Spleen (tissue), 11 donors: ENCODE results near the gene ITPR2. TPM values are rescaled to one million over a fixed set of nuclear protein-coding genes. Genes with fewer than 3 reads are reported as not detected.

ENCODE experiments used
- DNase-seq: peaks from one replicate; pipeline ENCODE4 v3.0.0-alpha.2; 2020
- H3K27ac ChIP-seq, 8 donors: fragments of 200-600 bp; sonication (generic) in 7 of 8; 1 replicate in 4 of 8; 2 replicates in 4 of 8; pipeline versions ENCODE4 v1.5.0 to v1.8.0; 2016 to 2021; ENCODE audit warnings: inconsistent platforms in 4 of 8, mild to moderate bottlenecking in 4 of 8, moderate library complexity in 1 of 8
- H3K27me3 ChIP-seq, 7 donors: fragments of 200-600 bp; sonication (generic) in 6 of 7; replicated peaks in 1 of 7; 1 replicate in 4 of 7; 2 replicates in 3 of 7; pipeline versions ENCODE4 v1.5.0 to v1.8.0; 2016 to 2021; ENCODE audit warnings: inconsistent platforms in 3 of 7, mild to moderate bottlenecking in 1 of 7
- H3K36me3 ChIP-seq, 6 donors: fragments of 200-600 bp; sonication (generic) in 5 of 6; 1 replicate in 4 of 6; 2 replicates in 2 of 6; pipeline versions ENCODE4 v1.5.0 to v1.8.0; 2016 to 2021; ENCODE audit warnings: inconsistent platforms in 2 of 6
- H3K4me1 ChIP-seq, 6 donors: fragments of 200-600 bp; sonication (generic) in 5 of 6; 1 replicate in 3 of 6; 2 replicates in 3 of 6; pipeline versions ENCODE4 v1.5.0 to v1.8.0; 2016 to 2021; ENCODE audit warnings: inconsistent platforms in 3 of 6
- H3K4me3 ChIP-seq, 8 donors: fragments of 200-600 bp; sonication (generic) in 7 of 8; 1 replicate in 4 of 8; 2 replicates in 4 of 8; pipeline versions ENCODE4 v1.5.0 to v1.8.0; 2016 to 2021; ENCODE audit warnings: inconsistent platforms in 4 of 8, mild to moderate bottlenecking in 4 of 8, moderate library complexity in 2 of 8
- H3K9me3 ChIP-seq, 8 donors: fragments of 200-600 bp; sonication (generic) in 7 of 8; 1 replicate in 4 of 8; 2 replicates in 4 of 8; pipeline versions ENCODE4 v1.5.0 to v1.8.0; 2016 to 2021; ENCODE audit warnings: inconsistent platforms in 4 of 8
- POLR2A ChIP-seq, 3 donors: fragments of 450-650 bp; IDR thresholded peaks; one replicate each; pipeline ENCODE4 v1.5.1; 2017; ENCODE audit warnings: antibody characterized with exemption in 3 of 3, mild to moderate bottlenecking in 1 of 3
- POLR2AphosphoS5 ChIP-seq, 3 donors: sonication (generic); formaldehyde crosslinking; IDR thresholded peaks; one replicate each; pipeline ENCODE4 v1.5.1; 2017; ENCODE audit warnings: antibody characterized with exemption in 3 of 3
- WGBS, 5 donors: extraction: QIAGEN DNeasy Blood & Tissue Kit in 3 of 5; methylation state at CpG; one replicate each; pipeline versions ENCODE4 v1.1.5 to v1.1.7; 2013 to 2018; 5-methylcytosine and 5-hydroxymethylcytosine counted together
- intact Hi-C: fragments of 100-400 bp; cut with DNase I; formaldehyde crosslinking; loops from one replicate; pipeline ENCODE4 v1.15.0; 2023; ENCODE audit warnings: low total_unique reads
- polyA plus RNA-seq, 3 donors: library from polyadenylated mRNA; stranded (reverse); fragments of 200-250 nt; gene quantifications; one replicate each; pipeline ENCODE4 v1.2.1, GENCODE V29; 2013
- total RNA-seq, 7 donors: library from RNA; depleted of rRNA in 3 of 7; stranded (reverse); fragments of >200 nt in 3 of 7; fragmentation: NEBNext Ultra II Directional in 4 of 7; extraction: Animal tissue kit (Norgen Biotek cat#: 25700) in 4 of 7; gene quantifications; one replicate each; pipeline versions ENCODE4 v1.1.0 to v1.2.1, GENCODE V29; 2016 to 2021
- TF ChIP-seq, protein P1 (sequence below), 11 experiments: fragments of 200-600 bp in 7 of 11; fragments of 450-650 bp in 4 of 11; sonication (generic) in 4 of 11; IDR thresholded peaks in 8 of 11; conservative IDR thresholded peaks in 3 of 11; 1 replicate in 7 of 11; 2 replicates in 4 of 11; pipeline versions ENCODE4 v1.4.0 to v1.8.0; 2016 to 2021; ENCODE audit warnings: antibody characterized with exemption in 11 of 11, inconsistent platforms in 4 of 11, mild to moderate bottlenecking in 1 of 11
- donor health status: healthy with polysubstance abuse.
- donor health status: DM: no; HTN: no; CAD: no; lungs with moderate emphysema.
- donor health status: DM: no; HTN: no; CAD: no.
- donor health status: Bipolar disorder and iron deficiency.
- donor health status: healthy.
- donor health status: DM: no; HTN: no; CAD: no.
- donor health status: DM: yes; HTN: yes; CAD: no.

ITPR2 gene
- total and polyA plus RNA-seq, 10 donors = 3.2 to 105 (median 60.4) TPM

DNA sequence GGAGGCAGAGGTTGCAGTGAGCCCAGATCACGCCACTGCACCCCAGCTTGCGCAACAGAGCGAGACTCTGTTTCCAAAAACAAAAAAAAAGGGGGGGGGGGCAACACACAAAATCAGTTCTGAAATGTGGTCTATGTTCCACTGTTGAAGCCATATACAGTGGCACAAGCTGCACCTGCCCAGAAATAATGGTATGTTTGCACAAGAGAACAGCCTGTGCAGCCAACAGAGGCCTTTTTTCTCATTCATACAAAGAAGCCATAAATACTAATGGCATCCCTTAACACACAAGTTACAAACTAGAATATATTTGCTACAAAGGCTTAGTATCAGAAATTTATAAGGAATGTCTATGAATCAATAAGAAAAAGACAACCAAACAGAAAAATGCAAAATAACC lies 37.1 kb downstream of the ITPR2 start:
- TF ChIP-seq POLR2AphosphoS5 (IDR thresholded peaks at IDR 0.05) (no peak), POLR2A (IDR thresholded peaks at IDR 0.05) (no peak)
- TF ChIP-seq, protein P1, sequence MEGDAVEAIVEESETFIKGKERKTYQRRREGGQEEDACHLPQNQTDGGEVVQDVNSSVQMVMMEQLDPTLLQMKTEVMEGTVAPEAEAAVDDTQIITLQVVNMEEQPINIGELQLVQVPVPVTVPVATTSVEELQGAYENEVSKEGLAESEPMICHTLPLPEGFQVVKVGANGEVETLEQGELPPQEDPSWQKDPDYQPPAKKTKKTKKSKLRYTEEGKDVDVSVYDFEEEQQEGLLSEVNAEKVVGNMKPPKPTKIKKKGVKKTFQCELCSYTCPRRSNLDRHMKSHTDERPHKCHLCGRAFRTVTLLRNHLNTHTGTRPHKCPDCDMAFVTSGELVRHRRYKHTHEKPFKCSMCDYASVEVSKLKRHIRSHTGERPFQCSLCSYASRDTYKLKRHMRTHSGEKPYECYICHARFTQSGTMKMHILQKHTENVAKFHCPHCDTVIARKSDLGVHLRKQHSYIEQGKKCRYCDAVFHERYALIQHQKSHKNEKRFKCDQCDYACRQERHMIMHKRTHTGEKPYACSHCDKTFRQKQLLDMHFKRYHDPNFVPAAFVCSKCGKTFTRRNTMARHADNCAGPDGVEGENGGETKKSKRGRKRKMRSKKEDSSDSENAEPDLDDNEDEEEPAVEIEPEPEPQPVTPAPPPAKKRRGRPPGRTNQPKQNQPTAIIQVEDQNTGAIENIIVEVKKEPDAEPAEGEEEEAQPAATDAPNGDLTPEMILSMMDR (IDR thresholded peaks at IDR 0.05 in 8 of 11, conservative IDR thresholded peaks at IDR 0.05 in 3 of 11) = no peak
- WGBS, 5 donors = 88 to 100% (median 94%) methylated on average over 3 of the region's 3 CpGs
- H3K9me3 ChIP-seq = no peaks in the 10 kb centered on the region
- peaks cover 12 to 55% (median 39%) of the 10 kb centered on the region in 6 donors for H3K4me1 ChIP-seq
- H3K36me3 ChIP-seq = peaks cover 0 to 4% (median 0%) of the 10 kb centered on the region in 6 donors
- intact Hi-C loops = no loop called here
- H3K27me3 ChIP-seq = no peaks in the 10 kb centered on the region
- H3K4me3 ChIP-seq = no peak overlapping the region
- no peak for DNase-seq
- no peak overlapping the region for H3K27ac ChIP-seq

DNA sequence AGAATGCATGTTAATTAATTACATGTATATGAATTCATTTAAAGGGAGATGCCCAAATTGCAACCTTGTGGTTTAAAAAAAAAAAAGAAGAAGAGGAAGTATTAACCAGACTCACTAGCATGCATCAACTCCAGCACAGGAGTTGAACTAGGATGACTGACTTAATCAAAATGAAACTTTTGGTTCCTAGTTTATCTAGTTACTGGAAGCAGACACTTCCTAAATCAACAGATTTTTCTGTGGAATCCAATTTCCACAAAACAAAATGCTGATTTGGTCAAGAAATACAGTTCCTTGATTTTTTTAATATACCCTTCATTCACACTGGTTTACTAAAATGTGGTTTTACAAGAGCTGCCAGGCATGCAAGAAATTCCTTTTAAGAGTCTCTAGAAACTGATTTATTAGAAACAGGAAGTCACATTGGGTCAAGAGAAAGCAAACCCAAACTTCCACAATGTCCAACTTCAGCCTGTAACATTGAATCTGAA lies 41.6 kb downstream of the ITPR2 start:
- no peak for DNase-seq
- H3K9me3 ChIP-seq = no peaks in the 10 kb centered on the region
- no peak overlapping the region for H3K4me3 ChIP-seq
- H3K27me3 ChIP-seq = no peaks in the 10 kb centered on the region
- intact Hi-C loops = no loop called here
- peaks cover 9 to 30% (median 20%) of the 10 kb centered on the region in 6 donors for H3K4me1 ChIP-seq
- peaks cover 0 to 11% (median 0%) of the 10 kb centered on the region in 6 donors for H3K36me3 ChIP-seq
- peak overlapping the region in 7 of 8 donors; percentile 6 to 63 (median 31) for H3K27ac ChIP-seq
- TF ChIP-seq POLR2AphosphoS5 (IDR thresholded peaks at IDR 0.05) (no peak), POLR2A (IDR thresholded peaks at IDR 0.05) (no peak)
- TF ChIP-seq, protein P1 (IDR thresholded peaks at IDR 0.05 in 8 of 11, conservative IDR thresholded peaks at IDR 0.05 in 3 of 11) = no peak

DNA sequence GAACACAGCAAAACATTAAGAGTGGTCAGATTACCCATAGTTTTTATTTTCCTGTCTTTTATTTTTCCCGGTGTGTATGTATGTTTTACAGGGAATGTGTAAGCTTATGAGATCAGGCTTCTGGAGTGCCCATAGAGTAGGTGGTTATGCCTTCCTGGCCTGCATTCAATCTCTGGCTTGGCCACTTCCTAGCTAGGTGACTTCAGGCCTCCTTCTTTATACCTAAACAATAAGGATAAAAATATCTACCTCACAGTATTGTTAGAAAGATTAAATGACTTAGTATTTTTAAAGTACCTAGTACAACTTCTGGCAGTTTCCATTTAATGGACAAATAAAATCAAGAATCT lies 42.4 kb downstream of the ITPR2 start:
- Histone ChIP-seq H3K9me3 (no peaks in the 10 kb centered on the region), H3K27ac (peak overlapping the region in 2 of 8 donors; percentile 55 to 63), H3K27me3 (no peaks in the 10 kb centered on the region), H3K4me3 (no peak overlapping the region), H3K36me3 (peaks cover 0 to 11% (median 0%) of the 10 kb centered on the region in 6 donors), H3K4me1 (peaks cover 9 to 30% (median 20%) of the 10 kb centered on the region in 6 donors)
- WGBS, 5 donors = 83 to 92% (median 91%) methylated on average over 1 of the region's 1 CpG
- no peak for DNase-seq
- intact Hi-C loops = no loop called here
- TF ChIP-seq, protein P1 (IDR thresholded peaks at IDR 0.05 in 8 of 11, conservative IDR thresholded peaks at IDR 0.05 in 3 of 11) = no peak
- TF ChIP-seq POLR2A (IDR thresholded peaks at IDR 0.05) (no peak), POLR2AphosphoS5 (IDR thresholded peaks at IDR 0.05) (no peak)

DNA sequence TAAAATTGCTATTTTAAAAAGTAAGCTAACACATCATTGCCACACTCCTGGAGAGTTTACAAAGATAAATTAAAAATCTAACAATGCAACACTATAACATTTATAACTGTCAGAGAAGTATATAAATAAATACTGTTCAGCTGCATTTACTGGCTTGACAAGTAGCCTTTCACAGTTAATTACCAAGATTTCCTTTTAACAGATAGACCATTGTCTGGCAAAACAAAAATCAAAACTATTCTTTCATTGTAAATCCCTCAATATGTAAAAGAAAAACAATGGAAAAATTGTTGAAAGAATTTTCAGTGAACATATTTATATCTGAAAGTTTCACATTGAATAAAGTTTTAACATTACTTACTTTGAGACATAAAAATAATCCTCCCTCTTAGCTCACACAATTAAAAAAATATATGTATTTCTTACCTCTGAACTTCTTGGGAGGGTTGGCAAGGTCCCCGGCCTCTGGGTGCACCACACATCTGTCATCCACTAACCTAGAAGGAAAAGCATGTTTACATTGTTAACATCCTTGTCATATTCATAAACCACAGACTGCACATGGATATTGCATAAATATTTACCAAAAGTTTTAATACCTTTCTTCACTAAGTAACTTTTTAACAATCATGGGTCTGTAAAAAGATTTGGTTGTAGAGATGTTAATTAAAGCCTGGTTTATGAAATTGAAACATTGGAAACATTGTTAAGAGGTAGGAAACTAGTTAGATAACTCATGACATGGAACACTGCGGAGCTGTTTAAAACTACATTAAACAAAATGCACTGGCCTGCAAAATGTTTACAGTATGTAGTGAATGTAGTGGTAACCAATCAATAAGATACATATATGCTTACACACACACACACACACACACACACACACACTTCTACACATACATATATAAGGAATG lies 43.0 kb downstream of the ITPR2 start:
- Histone ChIP-seq H3K4me3 (no peak overlapping the region), H3K27ac (no peak overlapping the region), H3K4me1 (peaks cover 9 to 30% (median 20%) of the 10 kb centered on the region in 6 donors), H3K27me3 (no peaks in the 10 kb centered on the region), H3K9me3 (no peaks in the 10 kb centered on the region), H3K36me3 (peaks cover 0 to 11% (median 0%) of the 10 kb centered on the region in 6 donors)
- TF ChIP-seq POLR2A (IDR thresholded peaks at IDR 0.05) (no peak), POLR2AphosphoS5 (IDR thresholded peaks at IDR 0.05) (no peak)
- TF ChIP-seq, protein P1 (IDR thresholded peaks at IDR 0.05 in 8 of 11, conservative IDR thresholded peaks at IDR 0.05 in 3 of 11) = no peak
- no peak for DNase-seq
- WGBS, 5 donors = 39 to 91% (median 68%) methylated on average over 2 of the region's 2 CpGs
- intact Hi-C loops = no loop called here
